Measurements from ENCODE around the gene IPO9.
"Not testable (repeated sequence)": the region's sequence is repeated elsewhere in the genome, so short reads cannot be mapped to it uniquely, and the experiment has no call there.

Gene IPO9

GRCh38 chr1:201890223-201890622 is 61.3 kb downstream of the IPO9 start:
- DNase-seq, result no peak

- no peak for DNase-seq
These were observed 62.0 kb downstream of the IPO9 start for GRCh38 chr1:201890806-201891450.

GRCh38 chr1:201891451-201892045 is 62.6 kb downstream of the IPO9 start:
- DNase-seq, result no peak

GRCh38 chr1:201892211-201892610 is 63.3 kb downstream of the IPO9 start:
- DNase-seq, result no peak

GRCh38 chr1:201893431-201893830 is 64.5 kb downstream of the IPO9 start:
- DNase-seq, result no peak

- DNase-seq, result no peak
These were observed 65.6 kb downstream of the IPO9 start for GRCh38 chr1:201894343-201895119.

GRCh38 chr1:201895120-201895665 is 66.2 kb downstream of the IPO9 start:
- DNase-seq, result no peak

GRCh38 chr1:201895913-201896807 is 67.2 kb downstream of the IPO9 start:
- DNase-seq, result peak; percentile 82

GRCh38 chr1:201896951-201897391 is 68.0 kb downstream of the IPO9 start:
- no peak for DNase-seq

- no peak for DNase-seq
These were observed 69.4 kb downstream of the IPO9 start for GRCh38 chr1:201898240-201898894.

- DNase-seq, result no peak
These were observed 70.0 kb downstream of the IPO9 start for GRCh38 chr1:201898992-201899391.

- no peak for DNase-seq
These were observed 70.9 kb downstream of the IPO9 start for GRCh38 chr1:201899683-201900429.

GRCh38 chr1:201900476-201900875 is 71.5 kb downstream of the IPO9 start:
- DNase-seq, result no peak

- not testable (repeated sequence) for DNase-seq
These were observed 72.1 kb downstream of the IPO9 start for GRCh38 chr1:201901036-201901435.

GRCh38 chr1:201902198-201902597 is 73.2 kb downstream of the IPO9 start:
- DNase-seq, result no peak

GRCh38 chr1:201903135-201903534 is 74.2 kb downstream of the IPO9 start:
- DNase-seq, result no peak

GRCh38 chr1:201904579-201904978 is 75.6 kb downstream of the IPO9 start:
- DNase-seq, result no peak

- DNase-seq, result no peak
These were observed 76.4 kb downstream of the IPO9 start for GRCh38 chr1:201905234-201905890.

- DNase-seq, result no peak
These were observed 77.4 kb downstream of the IPO9 start for GRCh38 chr1:201906336-201906735.

- DNase-seq, result no peak
These were observed 78.7 kb downstream of the IPO9 start for GRCh38 chr1:201907621-201908020.
